ENCODE results near the gene MMP17.
"Not testable (repeated sequence)": the region's sequence is repeated elsewhere in the genome, so short reads cannot be mapped to it uniquely, and the experiment has no call there.

Gene MMP17

GRCh38 chr12:131803961-131804521, 24.2 kb upstream of the MMP17 start:
- no peak for TF ChIP-seq CTCF (IDR thresholded peaks at IDR 0.05; ENCODE audit: low read depth, low read length)
- DNase-seq: no peak
- Histone ChIP-seq H3K4me3 (ENCODE audit: low read depth, low read length) (no peak overlapping the region), H3K27me3 (no peaks in the 10 kb centered on the region), H3K4me1 (no peaks in the 10 kb centered on the region), H3K9me3 (no peaks in the 10 kb centered on the region), H3K36me3 (peaks cover 18% of the 10 kb centered on the region)

GRCh38 chr12:131805421-131805820, 22.8 kb upstream of the MMP17 start:
- Histone ChIP-seq H3K4me1 (no peaks in the 10 kb centered on the region), H3K27me3 (no peaks in the 10 kb centered on the region), H3K4me3 (ENCODE audit: low read depth, low read length) (no peak overlapping the region), H3K36me3 (peaks cover 5% of the 10 kb centered on the region; the same call in 1 of the 2 replicates), H3K9me3 (no peaks in the 10 kb centered on the region)
- no peak for DNase-seq
- TF ChIP-seq CTCF (IDR thresholded peaks at IDR 0.05; ENCODE audit: low read depth, low read length): no peak

GRCh38 chr12:131806674-131807073, 21.5 kb upstream of the MMP17 start:
- TF ChIP-seq CTCF (IDR thresholded peaks at IDR 0.05; ENCODE audit: low read depth, low read length): no peak

GRCh38 chr12:131808744-131809371, 19.3 kb upstream of the MMP17 start:
- no peak for TF ChIP-seq CTCF (IDR thresholded peaks at IDR 0.05; ENCODE audit: low read depth, low read length)
- H3K36me3 ChIP-seq: no peaks in the 10 kb centered on the region
- DNase-seq: no peak
- no peaks in the 10 kb centered on the region for H3K9me3 ChIP-seq
- H3K4me3 ChIP-seq (ENCODE audit: low read depth, low read length): no peak overlapping the region
- H3K27me3 ChIP-seq: no peaks in the 10 kb centered on the region
- H3K4me1 ChIP-seq: no peaks in the 10 kb centered on the region

More at GRCh38 chr12:131806674-131807073, 21.5 kb upstream of the MMP17 start:
- H3K4me3 ChIP-seq (ENCODE audit: low read depth, low read length): no peak overlapping the region
- H3K27me3 ChIP-seq: no peaks in the 10 kb centered on the region
- no peaks in the 10 kb centered on the region for H3K4me1 ChIP-seq
- peaks cover 2% of the 10 kb centered on the region; the same call in 1 of the 2 replicates for H3K36me3 ChIP-seq
- DNase-seq: no peak
- no peaks in the 10 kb centered on the region for H3K9me3 ChIP-seq

GRCh38 chr12:131809476-131810254, 18.5 kb upstream of the MMP17 start:
- not testable (repeated sequence) for H3K4me3 ChIP-seq (ENCODE audit: low read depth, low read length); H3K27me3 ChIP-seq; H3K36me3 ChIP-seq; H3K4me1 ChIP-seq; DNase-seq; H3K9me3 ChIP-seq

- no peak overlapping the region for H3K4me3 ChIP-seq (ENCODE audit: low read depth, low read length)
- no peak for DNase-seq
- no peaks in the 10 kb centered on the region for H3K27me3 ChIP-seq
- no peak for TF ChIP-seq CTCF (IDR thresholded peaks at IDR 0.05; ENCODE audit: low read depth, low read length)
- H3K36me3 ChIP-seq: no peaks in the 10 kb centered on the region
- H3K4me1 ChIP-seq: no peaks in the 10 kb centered on the region
- H3K9me3 ChIP-seq: no peaks in the 10 kb centered on the region
These were observed 17.5 kb upstream of the MMP17 start for GRCh38 chr12:131810726-131811125.

Data from BE2C (cell line).